HG03460 (cell line): ENCODE measurements around the gene CES2.
"Not testable (repeated sequence)": the region's sequence is repeated elsewhere in the genome, so short reads cannot be mapped to it uniquely, and the experiment has no call there.

Experiments
- ATAC-seq: cut with Tn5 transposase; IDR thresholded peaks from one replicate; pipeline ENCODE4 v1.9.1; 2021; ENCODE audit not compliant: unreplicated experiment

The CES2 gene

GRCh38 chr16:66975302-66975893, 40.1 kb downstream of the CES2 start:
- ATAC-seq, result no peak

GRCh38 chr16:66976746-66977145, 41.4 kb downstream of the CES2 start:
- no peak for ATAC-seq

- peak; percentile 88 for ATAC-seq
Observed at GRCh38 chr16:66977341-66978113, 42.2 kb downstream of the CES2 start.

- ATAC-seq, result no peak
Observed at GRCh38 chr16:66979011-66979717, 43.8 kb downstream of the CES2 start.

GRCh38 chr16:66983033-66983432, 47.7 kb downstream of the CES2 start:
- ATAC-seq, result no peak

GRCh38 chr16:66984892-66985311, 49.6 kb downstream of the CES2 start:
- no peak for ATAC-seq

- no peak for ATAC-seq
Observed at GRCh38 chr16:66986559-66986958, 51.2 kb downstream of the CES2 start.

- ATAC-seq, result no peak
Observed at GRCh38 chr16:66988197-66988788, 53.0 kb downstream of the CES2 start, which contains the start of gene CES4A. Gene CES4A (plus strand): TSS chr16:66988589. CDS start chr16:66988773, 184 bp downstream.

- ATAC-seq, result no peak
Observed at GRCh38 chr16:66991545-66992077, 56.3 kb downstream of the CES2 start.

GRCh38 chr16:66993558-66993957, 58.2 kb downstream of the CES2 start:
- ATAC-seq, result not testable (repeated sequence)
